ENCODE data around the gene REEP3. TPM values are rescaled to one million over a fixed set of nuclear protein-coding genes. Genes with fewer than 3 reads are reported as not detected.

REEP3 gene
- total RNA-seq, 2 donors from 2014 or later: 30.7 to 33.0 TPM

GRCh38 chr10:63587191-63587590 is 66.0 kb downstream of the REEP3 start:
- H3K27ac ChIP-seq (ENCODE audit: low read depth, low read length): no peak overlapping the region
- H3K4me1 ChIP-seq (ENCODE audit: control insufficient read depth, insufficient read depth, low read length): no peaks in the 10 kb centered on the region
- no peak overlapping the region for H3K4me3 ChIP-seq (ENCODE audit: low read length)
- H3K9me3 ChIP-seq (ENCODE audit: control insufficient read depth, low read length): no peaks in the 10 kb centered on the region
- no peaks in the 10 kb centered on the region for H3K36me3 ChIP-seq (ENCODE audit: control insufficient read depth, insufficient read depth, low read length)
- no peaks in the 10 kb centered on the region for H3K9me3 Mint-ChIP-seq
- no peak for DNase-seq
- H3K4me3 Mint-ChIP-seq: no peak overlapping the region
- no peaks in the 10 kb centered on the region for H3K36me3 Mint-ChIP-seq (ENCODE audit: low read depth)
- no peak for TF ChIP-seq CTCF (conservative IDR thresholded peaks at IDR 0.05)
- H3K9ac ChIP-seq (ENCODE audit: extremely low read depth, low read length, poor library complexity, severe bottlenecking): no peak overlapping the region
- 93 to 100% methylated on average over 2 to 4 of the region's 4 CpGs for WGBS, 2 experiments (ENCODE audit: insufficient coverage in 1 of 2, insufficient read length in 1 of 2)
- peaks cover 3% of the 10 kb centered on the region for H3K4me1 Mint-ChIP-seq
- H3K27ac Mint-ChIP-seq: no peak overlapping the region
- H3K27me3 ChIP-seq (ENCODE audit: control insufficient read depth, insufficient read depth, low read length, poor library complexity, severe bottlenecking): no peaks in the 10 kb centered on the region
- H3K27me3 Mint-ChIP-seq (ENCODE audit: insufficient read depth): no peaks in the 10 kb centered on the region

GRCh38 chr10:63588436-63589167 is 67.4 kb downstream of the REEP3 start:
- H3K4me3 ChIP-seq (ENCODE audit: low read length): no peak overlapping the region
- Mint-ChIP-seq H3K4me3 (no peak overlapping the region), H3K4me1 (peaks cover 3% of the 10 kb centered on the region), H3K27ac (no peak overlapping the region), H3K36me3 (ENCODE audit: low read depth) (no peaks in the 10 kb centered on the region), H3K27me3 (ENCODE audit: insufficient read depth) (no peaks in the 10 kb centered on the region), H3K9me3 (no peaks in the 10 kb centered on the region)
- H3K9ac ChIP-seq (ENCODE audit: extremely low read depth, low read length, poor library complexity, severe bottlenecking): no peak overlapping the region
- no peaks in the 10 kb centered on the region for H3K27me3 ChIP-seq (ENCODE audit: control insufficient read depth, insufficient read depth, low read length, poor library complexity, severe bottlenecking)
- H3K27ac ChIP-seq (ENCODE audit: low read depth, low read length): no peak overlapping the region
- H3K9me3 ChIP-seq (ENCODE audit: control insufficient read depth, low read length): no peaks in the 10 kb centered on the region
- no peaks in the 10 kb centered on the region for H3K36me3 ChIP-seq (ENCODE audit: control insufficient read depth, insufficient read depth, low read length)
- DNase-seq: no peak
- no peak for TF ChIP-seq CTCF (conservative IDR thresholded peaks at IDR 0.05)
- H3K4me1 ChIP-seq (ENCODE audit: control insufficient read depth, insufficient read depth, low read length): no peaks in the 10 kb centered on the region
- WGBS, 2 experiments (ENCODE audit: insufficient coverage in 1 of 2, insufficient read length in 1 of 2): 89 to 96% methylated on average over 4 of the region's 4 CpGs

GRCh38 chr10:63591600-63592379 is 70.6 kb downstream of the REEP3 start:
- no peaks in the 10 kb centered on the region for H3K27me3 Mint-ChIP-seq (ENCODE audit: insufficient read depth)
- Histone ChIP-seq H3K4me3 (ENCODE audit: low read length) (no peak overlapping the region), H3K9ac (ENCODE audit: extremely low read depth, low read length, poor library complexity, severe bottlenecking) (no peak overlapping the region), H3K36me3 (ENCODE audit: control insufficient read depth, insufficient read depth, low read length) (peaks cover 16% of the 10 kb centered on the region), H3K9me3 (ENCODE audit: control insufficient read depth, low read length) (no peaks in the 10 kb centered on the region), H3K4me1 (ENCODE audit: control insufficient read depth, insufficient read depth, low read length) (no peaks in the 10 kb centered on the region), H3K27ac (ENCODE audit: low read depth, low read length) (no peak overlapping the region), H3K27me3 (ENCODE audit: control insufficient read depth, insufficient read depth, low read length, poor library complexity, severe bottlenecking) (no peaks in the 10 kb centered on the region)
- no peak for TF ChIP-seq CTCF (conservative IDR thresholded peaks at IDR 0.05)
- no peak overlapping the region for H3K4me3 Mint-ChIP-seq
- peak overlapping the region; percentile 57 for H3K27ac Mint-ChIP-seq
- H3K36me3 Mint-ChIP-seq (ENCODE audit: low read depth): peaks cover 19% of the 10 kb centered on the region
- no peak for DNase-seq
- WGBS, 2 experiments (ENCODE audit: insufficient coverage in 1 of 2, insufficient read length in 1 of 2): 97 to 100% methylated on average over 1 to 4 of the region's 4 CpGs
- H3K9me3 Mint-ChIP-seq: no peaks in the 10 kb centered on the region
- no peaks in the 10 kb centered on the region for H3K4me1 Mint-ChIP-seq
